Neural crest cell (in vitro differentiated cells): ENCODE data around the gene CYP3A4. TPM values are rescaled to one million over a fixed set of nuclear protein-coding genes. Genes with fewer than 3 reads are reported as not detected.

Experiments used
- DNase-seq: peaks from one replicate; pipeline ENCODE4 v3.0.0; 2021; ENCODE audit warnings: low read depth, mixed read lengths, low spot score
- H3K27ac Mint-ChIP-seq: one replicate; pipeline ENCODE4 v1.8.0; 2021; ENCODE audit warnings: mild to moderate bottlenecking, mixed read lengths; ENCODE audit not compliant: unreplicated experiment
- H3K27me3 Mint-ChIP-seq: 2 replicates; pipeline ENCODE4 v1.8.0; 2021; ENCODE audit warnings: low read depth, mild to moderate bottlenecking, mixed read lengths
- H3K36me3 Mint-ChIP-seq: 2 replicates; pipeline ENCODE4 v1.8.0; 2021; ENCODE audit warnings: low read depth, mild to moderate bottlenecking, mixed read lengths
- H3K4me1 Mint-ChIP-seq: 2 replicates; pipeline ENCODE4 v1.8.0; 2021; ENCODE audit warnings: mixed read lengths
- H3K4me3 Mint-ChIP-seq: one replicate; pipeline ENCODE4 v1.8.0; 2021; ENCODE audit warnings: mild to moderate bottlenecking, mixed read lengths
- H3K9me3 Mint-ChIP-seq: 2 replicates; pipeline ENCODE4 v1.8.0; 2021; ENCODE audit warnings: mixed read lengths
- CTCF ChIP-seq: fragments of 200-600 bp; sonication (generic); conservative IDR thresholded peaks from 2 replicates; pipeline ENCODE4 v1.5.0; 2021; ENCODE audit warnings: antibody characterized with exemption, mild to moderate bottlenecking
- total RNA-seq: library from RNA; stranded (reverse); gene quantifications from 2 replicates; pipeline ENCODE4 v1.2.1, GENCODE V29; 2021

CYP3A4 gene
- total RNA-seq, 1 donor from 2014 or later = not detected

DNA sequence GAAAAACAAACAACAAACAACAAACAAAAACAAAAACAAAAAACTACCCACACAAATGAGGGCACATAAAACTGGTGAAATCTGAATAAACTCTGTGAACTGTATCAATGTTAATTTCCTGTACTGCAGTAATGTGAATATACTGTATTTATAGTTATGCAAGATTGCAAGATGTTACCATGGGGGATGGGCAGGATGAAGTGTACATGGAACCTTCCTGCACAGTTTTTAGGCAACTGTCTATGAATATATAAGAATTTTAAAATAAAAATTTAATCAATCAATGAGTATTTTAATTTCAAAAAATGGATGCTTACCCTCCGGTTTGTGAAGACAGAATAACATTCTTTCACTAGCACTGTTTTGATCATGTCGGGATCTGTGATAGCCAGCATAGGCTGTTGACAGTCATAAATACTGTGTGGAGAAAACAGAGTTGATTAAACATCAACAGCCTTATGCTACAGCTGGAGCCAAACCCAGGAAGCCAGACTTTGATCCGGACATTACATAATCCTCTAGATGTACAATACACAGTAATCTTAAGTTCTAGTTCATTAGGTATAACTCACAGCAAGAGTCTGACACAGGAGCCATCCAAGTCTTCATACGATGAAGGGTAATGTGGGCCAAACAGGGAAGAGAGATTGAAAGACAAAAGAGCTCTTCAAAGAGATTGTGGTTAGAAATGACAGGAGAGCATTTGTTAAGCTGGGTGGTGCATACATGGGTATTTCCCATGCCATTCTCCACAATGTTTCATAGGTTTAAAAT, 63.8 kb downstream of the CYP3A4 start:
- Mint-ChIP-seq H3K27ac (no peak overlapping the region), H3K27me3 (peaks cover 9% of the 10 kb centered on the region), H3K36me3 (peaks cover 2% of the 10 kb centered on the region), H3K9me3 (peaks cover 12% of the 10 kb centered on the region), H3K4me3 (no peak overlapping the region), H3K4me1 (no peaks in the 10 kb centered on the region)
- no peak for DNase-seq
- no peak for TF ChIP-seq CTCF

- H3K9me3 Mint-ChIP-seq = peaks cover 10% of the 10 kb centered on the region
- peaks cover 2% of the 10 kb centered on the region for H3K27me3 Mint-ChIP-seq
- no peak for TF ChIP-seq CTCF
- DNase-seq = no peak
- peaks cover 2% of the 10 kb centered on the region for H3K36me3 Mint-ChIP-seq
- H3K4me1 Mint-ChIP-seq = no peaks in the 10 kb centered on the region
- no peak overlapping the region for H3K27ac Mint-ChIP-seq
- no peak overlapping the region for H3K4me3 Mint-ChIP-seq
These were observed 69.9 kb downstream of the CYP3A4 start for GRCh38 chr7:99713995-99714570.

- H3K27me3 Mint-ChIP-seq = no peaks in the 10 kb centered on the region
- H3K27ac Mint-ChIP-seq = no peak overlapping the region
- no peak for TF ChIP-seq CTCF
- H3K4me1 Mint-ChIP-seq = no peaks in the 10 kb centered on the region
- no peaks in the 10 kb centered on the region for H3K9me3 Mint-ChIP-seq
- H3K36me3 Mint-ChIP-seq = no peaks in the 10 kb centered on the region
- DNase-seq = no peak
- no peak overlapping the region for H3K4me3 Mint-ChIP-seq
These were observed 74.0 kb downstream of the CYP3A4 start for GRCh38 chr7:99709838-99710578.

GRCh38 chr7:99709260-99709659, 74.7 kb downstream of the CYP3A4 start:
- Mint-ChIP-seq H3K4me3 (no peak overlapping the region), H3K27ac (no peak overlapping the region), H3K36me3 (no peaks in the 10 kb centered on the region), H3K4me1 (no peaks in the 10 kb centered on the region), H3K27me3 (no peaks in the 10 kb centered on the region), H3K9me3 (no peaks in the 10 kb centered on the region)
- no peak for DNase-seq
- no peak for TF ChIP-seq CTCF

- no peak for TF ChIP-seq CTCF
- Mint-ChIP-seq H3K4me1 (no peaks in the 10 kb centered on the region), H3K36me3 (no peaks in the 10 kb centered on the region), H3K9me3 (peaks cover 5% of the 10 kb centered on the region), H3K4me3 (no peak overlapping the region), H3K27me3 (peaks cover 4% of the 10 kb centered on the region), H3K27ac (no peak overlapping the region)
- DNase-seq = no peak
These were observed 76.9 kb downstream of the CYP3A4 start for GRCh38 chr7:99707096-99707495.

Other genes with a start within 250 kb of the CYP3A4 start
- 10.6 and 10.9 TPM in 2 replicates for gene FAM200A, start 232.1 kb downstream of the CYP3A4 start, total RNA-seq
- gene ZNF655, start 225.5 kb downstream of the CYP3A4 start, total RNA-seq = 56.0 and 57.0 TPM in 2 replicates
- gene TMEM225B, start 185.9 kb downstream of the CYP3A4 start, total RNA-seq = 0.91 and 1.8 TPM in 2 replicates
- 23.4 and 26.4 TPM in 2 replicates for gene ZSCAN25, start 167.2 kb downstream of the CYP3A4 start, total RNA-seq
- gene CYP3A5, start 104.2 kb downstream of the CYP3A4 start, total RNA-seq = not detected in 2 replicates
- not detected in 2 replicates for gene CYP3A7, start 49.0 kb downstream of the CYP3A4 start, total RNA-seq
- gene CYP3A43, start 43.8 kb upstream of the CYP3A4 start, total RNA-seq = not detected in 2 replicates
- gene OR2AE1, start 92.8 kb upstream of the CYP3A4 start, total RNA-seq = 0.27 TPM in 1 of 2 replicates, not detected in the other
- gene TRIM4, start 135.3 kb upstream of the CYP3A4 start, total RNA-seq = 8.9 and 10.4 TPM in 2 replicates
- gene GJC3, start 145.4 kb upstream of the CYP3A4 start, total RNA-seq = 0.28 and 0.45 TPM in 2 replicates
- gene AZGP1, start 191.8 kb upstream of the CYP3A4 start, total RNA-seq = 0.52 TPM in 1 of 2 replicates, not detected in the other
- gene ZKSCAN1, start 231.4 kb upstream of the CYP3A4 start, total RNA-seq = 122 and 133 TPM in 2 replicates